Melanocyte of skin (primary cell): Measurements from ENCODE around the gene BOC. TPM values are rescaled to one million over a fixed set of nuclear protein-coding genes. Genes with fewer than 3 reads are reported as not detected.

Experiments
- total RNA-seq, 2 donors: library from RNA; depleted of rRNA; stranded (reverse); fragments of >200 nt; gene quantifications; 2 replicates each; pipeline ENCODE4 v1.2.3, GENCODE V29; 2012

BOC gene
- total RNA-seq = 10 to 100 TPM in 1 of 2 donors, 1 to 10 TPM in 1; 4.3 to 11.0 TPM

GRCh38 chr3:113211330-113212149 is at the start of gene BOC:
Gene BOC, plus strand, starts transcription at chr3:113211557. Its CDS starts 38,246 bp downstream, at chr3:113249803.

Other genes with a start within 250 kb of the BOC start
- gene CD200R1, start 236.5 kb upstream of the BOC start, total RNA-seq = not detected
- 10 to 100 TPM; 43.4 to 45.6 TPM for gene GTPBP8, start 220.6 kb upstream of the BOC start, total RNA-seq
- gene CFAP44, start 229.9 kb downstream of the BOC start, total RNA-seq = 1 to 10 TPM; 3.0 to 6.2 TPM